H1 (cell line): Measurements from ENCODE around the gene SYNE4.

Experiments used
- CHD2 ChIP-seq: IDR thresholded peaks from 2 replicates; pipeline ENCODE4 v1.6.1; 2012; ENCODE audit warnings: low read length, improper control_type of control experiment
- EP300 ChIP-seq, 2 experiments: IDR thresholded peaks; 1 replicate in 1 of 2; 2 replicates in 1 of 2; pipeline ENCODE4 v1.6.1; 2011 to 2012; ENCODE audit warnings: low read depth in 2 of 2, low read length in 2 of 2, mild to moderate bottlenecking in 2 of 2, borderline replicate concordance in 1 of 2, inconsistent platforms in 1 of 2, moderate library complexity in 1 of 2
- EZH2 ChIP-seq: fragments of 200-600 bp; sonication (generic); IDR thresholded peaks from 2 replicates; pipeline ENCODE4 v1.7.1; 2012; ENCODE audit warnings: low read depth, mild to moderate bottlenecking, moderate library complexity, low read length, inconsistent platforms; ENCODE audit not compliant: severe bottlenecking
- GABPA ChIP-seq: IDR thresholded peaks from 2 replicates; pipeline ENCODE4 v1.6.1; 2011; ENCODE audit warnings: mild to moderate bottlenecking, low read length, moderate library complexity, borderline replicate concordance; ENCODE audit not compliant: insufficient read depth
- HDAC6 ChIP-seq: IDR thresholded peaks from one replicate; pipeline ENCODE4 v1.7.1; 2012; ENCODE audit warnings: low read depth, mild to moderate bottlenecking, inconsistent platforms, low read length, moderate library complexity
- SP1 ChIP-seq: IDR thresholded peaks from 2 replicates; pipeline ENCODE4 v1.6.1; 2011; ENCODE audit warnings: low read depth, low read length
- SUZ12 ChIP-seq: fragments of 200-600 bp; sonication (generic); IDR thresholded peaks from 2 replicates; pipeline ENCODE4 v1.6.1; 2012; ENCODE audit warnings: mild to moderate bottlenecking, inconsistent platforms, low read length, moderate library complexity, mixed read lengths
- TF ChIP-seq, protein P1 (sequence below), 3 experiments: IDR thresholded peaks; 1 replicate in 2 of 3; 2 replicates in 1 of 3; pipeline versions ENCODE4 v1.5.1 to v1.6.1; 2011; ENCODE audit warnings: low read length in 3 of 3, mild to moderate bottlenecking in 3 of 3, inconsistent platforms in 2 of 3, low read depth in 1 of 3, moderate library complexity in 1 of 3; ENCODE audit not compliant: insufficient read depth in 1 of 3; ENCODE audit errors: control extremely low read depth in 1 of 3
- TF ChIP-seq, protein P2 (sequence below): IDR thresholded peaks from 2 replicates; pipeline ENCODE4 v1.6.1; 2011; ENCODE audit warnings: low read depth, mild to moderate bottlenecking, low read length; ENCODE audit not compliant: insufficient read depth
- TF ChIP-seq, protein P3 (sequence below): IDR thresholded peaks from 2 replicates; pipeline ENCODE4 v1.6.1; 2012; ENCODE audit warnings: inconsistent platforms

DNA sequence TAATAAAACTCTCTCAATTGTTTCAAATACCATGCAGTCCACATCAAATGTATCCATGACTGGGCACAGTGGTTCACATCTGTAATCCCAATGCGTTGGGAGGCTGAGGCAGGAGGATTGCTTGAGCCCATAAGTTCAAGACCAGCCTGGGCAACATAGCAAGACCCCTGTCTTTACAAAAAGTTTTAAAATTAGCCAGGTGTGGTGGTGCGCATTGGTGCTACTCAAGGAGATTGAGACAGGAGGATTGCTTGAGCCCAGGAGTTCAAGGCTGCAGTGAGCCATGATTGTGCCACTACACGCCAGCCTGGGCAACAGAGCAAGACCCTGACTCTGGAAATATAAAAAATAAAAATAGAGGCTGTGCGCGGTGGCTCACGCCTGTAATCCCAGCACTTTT is 19.1 kb upstream of the SYNE4 start:
- TF ChIP-seq, protein P1, sequence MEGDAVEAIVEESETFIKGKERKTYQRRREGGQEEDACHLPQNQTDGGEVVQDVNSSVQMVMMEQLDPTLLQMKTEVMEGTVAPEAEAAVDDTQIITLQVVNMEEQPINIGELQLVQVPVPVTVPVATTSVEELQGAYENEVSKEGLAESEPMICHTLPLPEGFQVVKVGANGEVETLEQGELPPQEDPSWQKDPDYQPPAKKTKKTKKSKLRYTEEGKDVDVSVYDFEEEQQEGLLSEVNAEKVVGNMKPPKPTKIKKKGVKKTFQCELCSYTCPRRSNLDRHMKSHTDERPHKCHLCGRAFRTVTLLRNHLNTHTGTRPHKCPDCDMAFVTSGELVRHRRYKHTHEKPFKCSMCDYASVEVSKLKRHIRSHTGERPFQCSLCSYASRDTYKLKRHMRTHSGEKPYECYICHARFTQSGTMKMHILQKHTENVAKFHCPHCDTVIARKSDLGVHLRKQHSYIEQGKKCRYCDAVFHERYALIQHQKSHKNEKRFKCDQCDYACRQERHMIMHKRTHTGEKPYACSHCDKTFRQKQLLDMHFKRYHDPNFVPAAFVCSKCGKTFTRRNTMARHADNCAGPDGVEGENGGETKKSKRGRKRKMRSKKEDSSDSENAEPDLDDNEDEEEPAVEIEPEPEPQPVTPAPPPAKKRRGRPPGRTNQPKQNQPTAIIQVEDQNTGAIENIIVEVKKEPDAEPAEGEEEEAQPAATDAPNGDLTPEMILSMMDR (IDR thresholded peaks at IDR 0.05; ENCODE audit: control extremely low read depth in 1 of 3, insufficient read depth in 1 of 3, low read depth in 1 of 3, low read length in 3 of 3), result no peak
- TF ChIP-seq HDAC6 (no peak), SUZ12 (no peak), CHD2 (no peak), GABPA (no peak), SP1 (no peak), EP300 (IDR thresholded peaks at IDR 0.05; ENCODE audit: borderline replicate concordance in 1 of 2, low read depth in 2 of 2, low read length in 2 of 2) (no peak), EZH2 (no peak)
- TF ChIP-seq, protein P2, sequence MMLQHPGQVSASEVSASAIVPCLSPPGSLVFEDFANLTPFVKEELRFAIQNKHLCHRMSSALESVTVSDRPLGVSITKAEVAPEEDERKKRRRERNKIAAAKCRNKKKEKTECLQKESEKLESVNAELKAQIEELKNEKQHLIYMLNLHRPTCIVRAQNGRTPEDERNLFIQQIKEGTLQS, result no peak
- TF ChIP-seq, protein P3, sequence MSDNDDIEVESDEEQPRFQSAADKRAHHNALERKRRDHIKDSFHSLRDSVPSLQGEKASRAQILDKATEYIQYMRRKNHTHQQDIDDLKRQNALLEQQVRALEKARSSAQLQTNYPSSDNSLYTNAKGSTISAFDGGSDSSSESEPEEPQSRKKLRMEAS, result no peak
